GM10266 (cell line): ENCODE results near the gene TPRA1.
"Not testable (repeated sequence)": the region's sequence is repeated elsewhere in the genome, so short reads cannot be mapped to it uniquely, and the experiment has no call there.

Experiments
- DNase-seq: peaks from one replicate; pipeline ENCODE4 v3.0.0; 2012; ENCODE audit errors: extremely low spot score
- CTCF ChIP-seq: IDR thresholded peaks from 2 replicates; pipeline ENCODE4 v1.5.1; 2012; ENCODE audit warnings: mild to moderate bottlenecking, low read depth; ENCODE audit not compliant: control insufficient read depth, insufficient read depth; ENCODE audit errors: missing control alignments

Gene TPRA1

GRCh38 chr3:127535901-127536829 lies 54.4 kb downstream of the TPRA1 start:
- TF ChIP-seq CTCF: no peak

GRCh38 chr3:127535106-127535785 lies 55.3 kb downstream of the TPRA1 start:
- DNase-seq: no peak
- no peak for TF ChIP-seq CTCF

More at GRCh38 chr3:127535901-127536829, 54.4 kb downstream of the TPRA1 start:
- no peak for DNase-seq

GRCh38 chr3:127534564-127534963 lies 56.0 kb downstream of the TPRA1 start:
- no peak for TF ChIP-seq CTCF
- DNase-seq: no peak

- TF ChIP-seq CTCF: no peak
- no peak for DNase-seq
Observed at GRCh38 chr3:127534161-127534451, 56.4 kb downstream of the TPRA1 start.

GRCh38 chr3:127532561-127533203 lies 57.9 kb downstream of the TPRA1 start:
- TF ChIP-seq CTCF: no peak
- no peak for DNase-seq

- TF ChIP-seq CTCF: no peak
- DNase-seq: no peak
Observed at GRCh38 chr3:127531821-127532220, 58.7 kb downstream of the TPRA1 start.

GRCh38 chr3:127530863-127531262 lies 59.7 kb downstream of the TPRA1 start:
- DNase-seq: not testable (repeated sequence)
